H4 (cell line): ENCODE measurements around the gene CHPF2. TPM values are rescaled to one million over a fixed set of nuclear protein-coding genes. Genes with fewer than 3 reads are reported as not detected.

Experiments used
- DNase-seq: peaks from one replicate; pipeline ENCODE4 v3.0.0-alpha.2; 2015; ENCODE audit warnings: low spot score
- total RNA-seq: library from RNA; depleted of rRNA; stranded (reverse); fragments of >200 nt; shearing (Covaris generic); gene quantifications from 2 replicates; pipeline ENCODE4 v1.2.3, GENCODE V29; 2014; rRNA removed

The CHPF2 gene
- total RNA-seq, 1 experiment from 2014 or later = 26.0 TPM

GRCh38 chr7:151286148-151286547 is 53.9 kb downstream of the CHPF2 start:
- DNase-seq = no peak

Other genes starting within 250 kb of the CHPF2 start
- 0.29 and 0.60 TPM in 2 replicates for gene NOS3, start 241.5 kb upstream of the CHPF2 start, total RNA-seq
- gene ATG9B, start 208.0 kb upstream of the CHPF2 start, total RNA-seq = 0.17 TPM in 1 of 2 replicates, not detected in the other
- gene ABCB8, start 204.0 kb upstream of the CHPF2 start, total RNA-seq = 25.2 and 26.5 TPM in 2 replicates
- gene ASIC3, start 184.0 kb upstream of the CHPF2 start, total RNA-seq = 0.10 TPM in 1 of 2 replicates, not detected in the other
- 43.8 and 46.0 TPM in 2 replicates for gene CDK5, start 174.6 kb upstream of the CHPF2 start, total RNA-seq
- gene SLC4A2, start 172.9 kb upstream of the CHPF2 start, total RNA-seq = 61.6 and 82.9 TPM in 2 replicates
- gene FASTK, start 151.7 kb upstream of the CHPF2 start, total RNA-seq = 70.0 and 100 TPM in 2 replicates
- gene TMUB1, start 149.0 kb upstream of the CHPF2 start, total RNA-seq = 37.1 and 37.3 TPM in 2 replicates
- gene AGAP3, start 146.0 kb upstream of the CHPF2 start, total RNA-seq = 26.1 and 36.6 TPM in 2 replicates
- not detected in 2 replicates for gene GBX1, start 64.8 kb upstream of the CHPF2 start, total RNA-seq
- not detected in 2 replicates for gene ASB10, start 45.2 kb upstream of the CHPF2 start, total RNA-seq
- gene H2BK1, start 22.0 kb upstream of the CHPF2 start, total RNA-seq = 0.64 TPM in 1 of 2 replicates, not detected in the other
- gene ABCF2, start 5.3 kb upstream of the CHPF2 start, total RNA-seq = 88.1 and 92.4 TPM in 2 replicates
- gene SMARCD3, start 16.2 kb downstream of the CHPF2 start, total RNA-seq = 35.5 and 35.9 TPM in 2 replicates
- gene NUB1, start 109.3 kb downstream of the CHPF2 start, total RNA-seq = 63.0 and 70.1 TPM in 2 replicates
- gene WDR86, start 177.6 kb downstream of the CHPF2 start, total RNA-seq = 0.88 TPM in 1 of 2 replicates, not detected in the other
- gene CRYGN, start 207.7 kb downstream of the CHPF2 start, total RNA-seq = not detected in 2 replicates